GM12878 (cell line): Measurements from ENCODE around the gene SLFN5. TPM values are rescaled to one million over a fixed set of nuclear protein-coding genes. Genes with fewer than 3 reads are reported as not detected.

Experiments used
- ATAC-seq: fragments of 200-7000 bp; cut with Tn5 transposase; 3 replicates; pipeline ENCODE4 v1.9.1; 2020; ENCODE audit warnings: mild to moderate bottlenecking, moderate library complexity
- BruUV-seq: library from RNA; stranded (reverse); fragments of 400-500 nt; replicated peaks from 2 replicates; lab custom pipeline; 2021; lab: Mats Ljungman, UMichigan
- CTCF ChIA-PET: fragments of 300-600 bp; sonication (Branson Sonifier 250); formaldehyde crosslinking; extraction: SDS; loops from one replicate; lab custom pipeline; 2021; ENCODE audit warnings: inconsistent platforms; lab: Yijun Ruan, JAX
- POLR2A ChIA-PET: fragments of 350-600 bp; formaldehyde crosslinking; extraction: SDS; loops from one replicate; lab custom pipeline; 2021; ENCODE audit warnings: inconsistent platforms; lab: Charles Lee
- RAD21 ChIA-PET: fragments of 300-600 bp; sonication (Branson Sonifier 250); formaldehyde crosslinking; loops from one replicate; lab custom pipeline; 2023; ENCODE audit warnings: antibody characterized with exemption; ENCODE audit not compliant: unreplicated experiment; lab: Charles Lee
- SMC1A ChIA-PET: fragments of 300-600 bp; sonication (Branson Sonifier 250); formaldehyde crosslinking; loops from one replicate; lab custom pipeline; 2023; ENCODE audit not compliant: unreplicated experiment, uncharacterized antibody; lab: Charles Lee
- DNase-seq: peaks from one replicate; pipeline ENCODE4 v3.0.0-alpha.2; 2011; ENCODE audit warnings: low read depth, low spot score
- FAIRE-seq: peaks from 3 replicates; lab custom pipeline; 2011; peaks lifted over from hg19 to GRCh38; lab: Jason Lieb, UNC
- H2AFZ ChIP-seq: 2 replicates; pipeline ENCODE4 v1.6.0; 2011; ENCODE audit warnings: low read depth, low read length, control low read depth; ENCODE audit not compliant: control insufficient read depth
- H3K27ac ChIP-seq: 2 replicates; pipeline ENCODE4 v1.5.1; 2011; ENCODE audit warnings: control low read depth; ENCODE audit not compliant: control insufficient read depth, insufficient read depth
- H3K27me3 ChIP-seq, 2 experiments: replicated peaks in 1 of 2; 2 replicates each; pipeline versions ENCODE4 v1.6.0 to v1.6.1; 2011; ENCODE audit warnings: low read length in 1 of 2; ENCODE audit not compliant: control insufficient read depth in 2 of 2, insufficient read depth in 2 of 2
- H3K36me3 ChIP-seq, 2 experiments: 2 replicates each; pipeline ENCODE4 v1.5.1; 2011; ENCODE audit warnings: low read length in 1 of 2; ENCODE audit not compliant: control insufficient read depth in 2 of 2, insufficient read depth in 2 of 2
- H3K4me1 ChIP-seq: 2 replicates; pipeline ENCODE4 v1.6.1; 2011; ENCODE audit warnings: mild to moderate bottlenecking, low read length, moderate library complexity, mixed read lengths; ENCODE audit not compliant: control insufficient read depth, insufficient read depth
- H3K4me2 ChIP-seq: 2 replicates; pipeline ENCODE4 v1.6.0; 2011; ENCODE audit warnings: control low read depth; ENCODE audit not compliant: control insufficient read depth, insufficient read depth
- H3K4me3 ChIP-seq: fragments of 200-600 bp; sonication (generic); 2 replicates; pipeline ENCODE4 v1.5.1; 2016
- H3K79me2 ChIP-seq: 2 replicates; pipeline ENCODE4 v1.6.0; 2011; ENCODE audit warnings: low read length; ENCODE audit not compliant: control insufficient read depth, insufficient read depth
- H3K9ac ChIP-seq: 2 replicates; pipeline ENCODE4 v1.8.0; 2011; ENCODE audit warnings: low read length, control low read depth, mixed read lengths; ENCODE audit not compliant: control insufficient read depth, insufficient read depth
- H3K9me3 ChIP-seq: replicated peaks from 3 replicates; pipeline ENCODE4 v1.5.1; 2011; ENCODE audit warnings: mild to moderate bottlenecking, low read length; ENCODE audit not compliant: control insufficient read depth, insufficient read depth
- H4K20me1 ChIP-seq: 2 replicates; pipeline ENCODE4 v1.6.0; 2011; ENCODE audit not compliant: control insufficient read depth, insufficient read depth
- EP300 ChIP-seq, 2 experiments: fragments of 150-350 bp in 1 of 2; IDR thresholded peaks; 2 replicates each; pipeline ENCODE4 v1.6.1; 2011 to 2012; ENCODE audit warnings: low read depth in 2 of 2, low read length in 2 of 2, borderline replicate concordance in 1 of 2, improper control_type of control experiment in 1 of 2, inconsistent platforms in 1 of 2; ENCODE audit not compliant: control insufficient read depth in 1 of 2
- KLF5 ChIP-seq: fragments of 450-650 bp; IDR thresholded peaks from 2 replicates; pipeline ENCODE4 v1.6.1; 2014; ENCODE audit warnings: mild to moderate bottlenecking; ENCODE audit not compliant: partially characterized antibody
- ZBTB40 ChIP-seq: fragments of 450-650 bp; IDR thresholded peaks from 2 replicates; pipeline ENCODE4 v1.6.1; 2016; ENCODE audit warnings: mild to moderate bottlenecking, moderate library complexity, borderline replicate concordance
- WGBS: methylation state at CpG from one replicate; pipeline ENCODE4 v1.1.6; 2016; ENCODE audit warnings: low lambda C conversion rate; ENCODE audit not compliant: insufficient replicate concordance, insufficient coverage; ENCODE audit errors: missing lambda C conversion rate; 5-methylcytosine and 5-hydroxymethylcytosine counted together
- in situ Hi-C: fragments of 300-500 bp; cut with MboI; formaldehyde crosslinking; loops from 9 replicates; pipeline ENCODE4 v1.14.3; 2018; ENCODE audit warnings: mixed read lengths
- intact Hi-C: fragments of 100-400 bp; cut with micrococcal nuclease; formaldehyde crosslinking; loops from one replicate; pipeline ENCODE4 v1.14.2; 2022; ENCODE audit not compliant: unreplicated experiment
- polyA plus RNA-seq, 11 experiments: library from polyadenylated mRNA; depleted of rRNA in 4 of 11; unstranded in 6 of 11; stranded (reverse) in 5 of 11; fragments of >200 nt; fragmentation: Nextera tagmentation in 4 of 11; fragmentation: Illumina TruSeq in 1 of 11; extraction: Ambion mirVana in 4 of 11; extraction: Trizol in 1 of 11; gene quantifications; 1 replicate in 1 of 11; 2 replicates in 10 of 11; pipeline versions ENCODE4 v1.2.1 to v1.2.3, GENCODE V29; 2011 to 2016; ENCODE audit warnings: inconsistent platforms in 2 of 11, missing spikeins in 2 of 11, low read depth in 1 of 11
- total RNA-seq, 4 experiments: library from RNA; depleted of rRNA in 3 of 4; stranded (reverse); fragments of >200 nt in 3 of 4; fragmentation: Illumina TruSeq in 1 of 4; extraction: Trizol in 1 of 4; gene quantifications; 2 replicates each; pipeline versions ENCODE4 v1.2.1 to v1.2.3, GENCODE V29; 2013 to 2021

SLFN5 gene
- total and polyA plus RNA-seq, 10 of the 15 experiments (the other 5 are each of a cell fraction or from before 2014, with no cell fraction given): 0.19 to 2.1 (median 1.3) TPM

GRCh38 chr17:35315283-35315682, 72.4 kb downstream of the SLFN5 start:
- ChIA-PET CTCF (interaction anchor here (6.7 kb wide), 1 partner anchor 222 kb away, joined by 321 read pairs; the partner anchor contains the start of gene SLFN12L), POLR2A (interaction anchor here (1.4 kb wide), 1 partner anchor 219 kb away, joined by 4 read pairs; no protein-coding TSS in a partner anchor), SMC1A (interaction anchor here (0.6 to 9.1 kb wide), 4 partner anchors 11 to 222 kb away, joined by 3 to 251 read pairs (median 3); partner anchors contain the start of gene SLFN12L)
- no peak for FAIRE-seq
- no TSS peak for BruUV-seq
- peaks cover 0 to 4% of the 10 kb centered on the region in 2 experiments; a peak in 1 of 4 replicates for H3K27me3 ChIP-seq
- H2AFZ ChIP-seq: no peak overlapping the region
- no peaks in the 10 kb centered on the region for H4K20me1 ChIP-seq
- no peaks in the 10 kb centered on the region for H3K79me2 ChIP-seq
- peaks cover 9% of the 10 kb centered on the region for H3K4me1 ChIP-seq
- WGBS: 50% methylated on average over 5 of the region's 5 CpGs
- in situ Hi-C loops (no loop called here), intact Hi-C loops (no loop called here)
- H3K4me3 ChIP-seq: no peak overlapping the region
- no peak for TF ChIP-seq ZBTB40
- TF ChIP-seq KLF5: no peak
- TF ChIP-seq EP300 (IDR thresholded peaks at IDR 0.05; ENCODE audit: borderline replicate concordance in 1 of 2, control insufficient read depth in 1 of 2, low read depth in 2 of 2, low read length in 2 of 2): no peak
- TF ChIP-seq, all 136 proteins: peak for 0
- ATAC-seq (no peak), DNase-seq (no peak)
- H3K27ac ChIP-seq: no peak overlapping the region
- H3K9ac ChIP-seq: no peak overlapping the region
- RAD21 ChIA-PET: interaction anchor here (0.8 to 5.9 kb wide), 3 partner anchors 53 to 222 kb away, joined by 3 to 171 read pairs (median 3); partner anchors contain the start of gene SLFN12L
- no peaks in the 10 kb centered on the region; the same call in 2 of the 3 replicates for H3K9me3 ChIP-seq
- H3K4me2 ChIP-seq: no peak overlapping the region
- no peaks in the 10 kb centered on the region for H3K36me3 ChIP-seq
